NCI-H187 (cell line): ENCODE results near the gene PACRG.
"Not testable (repeated sequence)": the region's sequence is repeated elsewhere in the genome, so short reads cannot be mapped to it uniquely, and the experiment has no call there.

Experiments
- DNase-seq, 2 experiments: peaks; one replicate each; lab custom pipeline; 2025; lab: John Stamatoyannopoulos, UW

The PACRG gene

DNA sequence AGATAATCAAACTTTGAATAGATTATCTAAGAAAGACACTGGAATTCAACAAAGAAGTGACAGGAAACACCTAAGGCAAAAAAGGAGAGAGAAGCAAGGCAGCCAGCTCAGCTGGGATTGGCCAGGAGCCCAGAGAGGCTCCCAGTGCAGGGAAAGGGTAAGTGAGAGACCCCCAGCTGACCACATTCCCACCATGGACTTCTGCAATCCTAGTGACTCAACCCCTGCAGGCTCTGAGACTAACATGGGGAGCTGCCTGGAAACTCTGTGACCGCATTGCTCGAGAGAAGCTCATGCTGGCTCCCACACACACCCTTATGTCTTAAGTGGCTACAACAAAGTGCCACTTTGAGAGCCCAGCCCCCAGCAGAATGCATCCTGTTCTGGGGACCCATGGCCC lies 215.1 kb downstream of the PACRG start:
- DNase-seq = no peak

DNA sequence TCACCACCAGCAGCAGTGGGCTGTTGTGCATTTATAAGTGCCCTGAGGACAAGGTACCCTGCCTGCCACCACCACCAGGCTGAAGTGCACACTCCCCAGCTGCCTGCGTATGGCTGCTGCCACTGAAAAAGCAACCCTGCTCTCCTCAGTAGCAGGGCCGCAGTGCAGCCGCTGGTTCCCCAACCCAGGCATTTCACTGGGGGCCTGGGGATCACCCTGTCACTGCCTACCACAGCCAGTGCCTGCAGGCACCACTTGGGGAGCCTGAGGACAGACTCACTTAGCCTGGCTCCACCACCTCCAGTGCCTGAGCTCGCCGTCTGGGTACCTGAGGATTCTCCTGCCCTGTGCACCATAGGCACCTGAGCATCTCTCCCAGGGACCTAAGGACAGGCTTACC lies 215.6 kb downstream of the PACRG start:
- no peak for DNase-seq

DNA sequence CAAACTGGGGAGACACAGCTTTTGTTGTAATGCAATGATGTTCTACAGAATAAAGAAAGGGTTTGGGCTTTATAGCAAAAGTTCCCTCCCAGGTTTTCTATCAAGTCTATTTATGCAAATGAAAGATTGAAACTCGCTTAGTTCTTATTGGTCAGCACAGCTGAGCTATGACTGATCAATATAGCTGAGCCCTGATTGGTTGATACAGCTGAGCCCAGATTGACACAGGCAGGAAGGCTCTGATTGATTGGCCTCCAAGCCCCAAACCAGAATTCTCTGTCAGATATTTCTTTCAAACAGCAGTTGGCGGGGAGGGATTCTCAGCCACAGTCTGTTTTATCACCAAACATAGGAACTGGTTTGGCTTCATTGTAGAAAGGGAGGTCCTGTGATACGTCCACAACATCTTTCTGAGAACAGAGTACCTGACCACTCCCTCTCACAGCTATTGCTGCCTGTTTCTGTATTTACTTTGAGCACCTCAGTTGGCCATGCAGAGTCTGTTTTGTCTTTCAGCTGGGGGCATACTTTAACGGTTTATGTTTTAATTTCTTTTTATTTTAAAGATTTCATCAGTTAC lies 223.5 kb downstream of the PACRG start:
- DNase-seq = no peak

DNA sequence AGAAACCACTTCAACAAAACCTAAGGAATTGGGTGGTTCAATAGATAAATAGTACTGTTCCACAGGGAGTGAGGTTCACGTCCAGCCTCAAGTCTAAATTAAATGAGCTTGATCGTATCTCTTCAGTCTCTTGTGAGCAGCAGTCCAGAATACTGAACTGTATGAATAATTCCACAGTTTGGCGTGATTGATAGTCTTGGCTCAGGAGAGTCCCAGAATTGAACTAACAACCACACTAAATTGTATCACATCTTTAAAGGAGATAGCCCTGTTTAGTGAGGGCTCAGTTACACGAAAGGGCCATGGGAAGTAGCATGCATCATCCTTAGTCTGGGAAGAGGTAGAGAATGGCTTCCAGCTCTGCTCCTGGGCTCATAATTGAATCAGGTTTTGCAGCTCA lies 224.6 kb downstream of the PACRG start:
- DNase-seq = no peak

DNA sequence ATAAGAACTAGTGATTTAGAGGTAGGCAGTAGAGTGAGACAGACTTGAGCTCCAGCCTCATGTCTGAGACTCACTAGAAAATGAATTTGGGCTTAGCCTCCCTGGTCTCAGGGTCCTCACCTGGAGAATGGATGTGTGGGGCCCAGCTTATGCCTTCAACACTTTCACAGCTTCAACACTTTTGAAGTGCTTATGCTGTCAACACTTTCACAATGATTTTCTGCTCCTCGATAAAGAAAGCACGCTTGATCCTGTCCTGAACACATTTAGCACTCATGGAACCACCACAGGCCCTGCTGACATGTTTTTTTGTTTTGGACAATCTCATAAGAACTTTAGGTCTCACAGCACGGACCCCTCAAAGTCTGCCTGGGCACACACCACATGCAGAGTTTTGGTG lies 229.3 kb downstream of the PACRG start:
- DNase-seq = no peak

DNA sequence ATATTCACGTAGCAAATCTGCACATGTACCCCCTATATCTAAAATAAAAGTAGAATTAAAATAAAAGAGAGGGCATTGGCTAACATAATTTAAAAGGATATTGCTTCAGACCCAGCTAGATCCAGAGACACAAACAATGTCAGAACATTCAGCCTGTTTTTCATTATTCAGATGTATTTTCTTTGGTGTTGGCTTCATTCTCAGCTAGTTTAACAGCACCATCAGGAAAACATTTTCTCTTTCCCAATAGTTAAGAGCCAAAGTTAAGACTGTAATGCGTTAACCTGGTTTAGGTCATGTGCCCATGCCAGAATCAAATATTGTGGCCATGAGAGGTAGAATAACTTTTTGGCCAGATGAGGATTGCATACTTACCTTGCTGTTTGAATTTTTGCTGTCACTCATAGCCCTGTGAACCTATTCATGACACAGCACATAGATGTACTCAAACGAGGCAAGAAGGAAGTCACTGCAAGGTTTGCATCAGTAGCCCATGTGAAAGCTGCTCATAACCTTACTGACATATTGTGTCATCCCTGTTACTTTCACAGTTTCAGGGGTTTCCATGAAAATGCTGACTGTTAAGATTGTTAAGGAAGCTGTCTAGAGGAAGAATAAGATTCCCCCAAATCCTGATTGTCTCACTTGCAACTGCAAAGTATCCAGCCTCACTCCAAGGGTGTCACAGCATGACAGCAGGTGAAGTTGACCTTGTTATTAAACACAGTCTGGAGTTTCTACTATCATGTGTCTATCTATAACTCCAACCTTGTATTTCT lies 233.1 kb downstream of the PACRG start:
- no peak for DNase-seq

DNA sequence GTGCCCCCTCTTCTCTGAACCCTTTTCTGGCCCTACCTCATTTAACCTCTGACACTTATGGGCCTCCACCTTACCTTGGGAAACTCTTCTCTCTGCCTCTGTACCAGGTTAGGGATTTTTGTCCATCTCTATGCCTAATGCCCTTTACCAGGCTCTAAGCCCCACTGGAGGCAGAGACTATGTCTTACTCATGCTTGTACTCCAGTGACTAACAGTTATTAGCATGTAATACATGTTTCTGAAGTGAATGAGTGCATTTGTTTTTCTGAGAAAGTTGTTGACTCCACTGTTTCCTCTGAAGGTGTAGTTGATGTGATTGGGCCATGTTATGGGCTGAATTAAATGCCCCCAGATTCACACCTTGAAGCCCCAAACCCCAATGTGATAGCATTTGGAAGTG lies 234.3 kb downstream of the PACRG start:
- DNase-seq = no peak

DNA sequence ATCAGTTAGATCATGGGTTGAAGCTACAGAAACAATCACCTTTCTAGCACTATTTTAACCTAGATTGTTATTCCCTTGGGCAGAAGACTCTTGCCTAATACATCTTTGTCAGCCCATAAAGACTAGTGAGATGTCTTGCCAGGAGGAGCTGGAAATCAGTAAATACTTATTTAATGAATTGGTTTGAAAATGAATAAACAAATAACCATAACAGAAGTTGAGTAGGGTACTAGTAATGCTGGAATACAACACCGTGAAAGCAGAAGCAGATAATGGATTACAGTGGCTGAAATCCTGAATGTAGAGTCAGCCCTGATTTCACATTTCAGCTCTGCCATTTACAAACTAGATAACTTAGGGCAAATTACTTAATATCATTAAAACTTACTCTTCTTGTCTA lies 236.1 kb downstream of the PACRG start:
- no peak for DNase-seq

DNA sequence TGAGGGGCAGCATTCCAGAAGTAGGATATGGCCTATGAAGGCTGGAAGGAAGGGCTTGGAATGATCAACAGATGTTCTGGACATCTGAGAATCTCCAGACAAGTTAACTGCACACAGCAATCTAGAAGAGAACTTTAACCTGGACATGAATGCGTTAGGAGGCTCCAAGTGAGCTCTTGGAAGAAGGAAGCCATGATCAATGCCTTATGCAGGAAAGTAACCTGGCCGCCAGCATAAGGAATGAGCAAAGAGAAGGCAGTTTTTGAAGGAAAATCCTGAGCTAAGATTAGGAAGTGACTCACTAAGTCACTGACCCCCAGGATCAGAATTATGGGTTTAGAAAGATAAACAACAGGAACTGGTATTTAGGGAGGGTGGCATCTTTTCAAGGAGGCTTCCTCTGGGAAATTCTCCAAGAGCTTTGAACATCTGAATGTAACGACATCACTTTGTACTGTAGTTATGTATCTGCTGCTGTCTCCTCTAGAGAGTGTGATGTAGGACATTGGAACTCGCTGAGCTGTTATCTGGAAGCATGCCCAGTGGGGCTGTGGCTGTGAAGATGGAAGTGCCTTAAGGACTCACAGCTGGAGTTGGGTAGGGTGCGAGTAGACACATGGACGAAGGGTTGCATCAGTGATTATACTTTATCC lies 236.8 kb downstream of the PACRG start:
- DNase-seq = no peak

DNA sequence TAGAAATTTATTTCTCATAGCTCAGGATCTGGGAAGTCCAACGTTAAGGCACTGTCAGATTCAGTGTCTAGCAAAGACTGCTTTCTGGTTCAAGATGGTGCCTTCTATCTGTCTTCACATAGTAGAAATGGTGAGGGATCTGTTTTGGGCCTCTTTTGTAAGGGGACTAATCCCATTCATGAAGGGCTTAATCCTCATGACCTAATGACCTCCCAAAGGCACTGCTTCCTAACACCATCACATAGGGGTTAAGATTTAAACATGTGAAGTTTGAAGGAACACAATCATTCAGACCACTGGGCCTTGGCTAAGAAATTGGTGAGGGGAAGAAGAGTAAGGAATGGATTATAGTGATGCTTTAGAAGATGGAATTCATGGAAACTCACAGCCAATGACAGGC lies 237.6 kb downstream of the PACRG start:
- no peak for DNase-seq

DNA sequence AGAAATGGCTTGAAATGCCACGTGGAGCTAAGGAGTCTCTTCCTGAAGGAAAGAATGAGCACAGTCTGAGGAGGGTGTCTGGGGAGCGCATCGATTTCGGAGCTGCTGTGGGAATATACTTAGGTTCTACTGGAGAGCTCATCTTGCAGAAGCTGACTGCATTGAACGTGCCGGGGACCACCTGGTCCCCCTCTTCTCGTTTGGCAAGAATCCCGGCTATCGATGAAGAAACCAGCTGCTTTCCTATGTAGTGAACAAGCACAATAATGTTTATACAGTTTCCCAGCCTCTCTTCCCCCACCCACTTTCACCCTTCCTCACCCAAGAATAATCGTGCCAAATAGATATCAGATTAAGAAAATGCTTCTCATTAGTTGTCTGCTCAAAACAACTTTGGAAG lies 242.5 kb downstream of the PACRG start:
- no peak for DNase-seq

DNA sequence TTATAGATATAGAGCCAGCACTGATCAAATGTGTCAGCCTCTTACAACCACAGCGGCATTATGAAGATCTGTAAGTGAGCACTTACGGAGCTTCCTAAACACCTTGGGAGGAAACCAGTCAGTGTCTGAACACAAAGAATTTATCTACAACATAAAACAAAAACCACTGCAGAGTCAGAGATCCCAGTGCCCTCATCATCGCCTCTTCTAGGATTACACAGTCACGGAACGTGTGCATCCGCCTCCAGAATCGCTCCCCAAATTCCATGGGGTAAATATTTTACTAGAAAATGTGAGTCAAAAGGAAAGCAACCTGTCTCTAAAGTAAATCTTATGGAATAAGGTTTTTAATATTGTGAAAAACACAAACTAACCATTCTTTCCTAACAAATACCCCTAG lies 243.6 kb downstream of the PACRG start:
- no peak for DNase-seq

DNA sequence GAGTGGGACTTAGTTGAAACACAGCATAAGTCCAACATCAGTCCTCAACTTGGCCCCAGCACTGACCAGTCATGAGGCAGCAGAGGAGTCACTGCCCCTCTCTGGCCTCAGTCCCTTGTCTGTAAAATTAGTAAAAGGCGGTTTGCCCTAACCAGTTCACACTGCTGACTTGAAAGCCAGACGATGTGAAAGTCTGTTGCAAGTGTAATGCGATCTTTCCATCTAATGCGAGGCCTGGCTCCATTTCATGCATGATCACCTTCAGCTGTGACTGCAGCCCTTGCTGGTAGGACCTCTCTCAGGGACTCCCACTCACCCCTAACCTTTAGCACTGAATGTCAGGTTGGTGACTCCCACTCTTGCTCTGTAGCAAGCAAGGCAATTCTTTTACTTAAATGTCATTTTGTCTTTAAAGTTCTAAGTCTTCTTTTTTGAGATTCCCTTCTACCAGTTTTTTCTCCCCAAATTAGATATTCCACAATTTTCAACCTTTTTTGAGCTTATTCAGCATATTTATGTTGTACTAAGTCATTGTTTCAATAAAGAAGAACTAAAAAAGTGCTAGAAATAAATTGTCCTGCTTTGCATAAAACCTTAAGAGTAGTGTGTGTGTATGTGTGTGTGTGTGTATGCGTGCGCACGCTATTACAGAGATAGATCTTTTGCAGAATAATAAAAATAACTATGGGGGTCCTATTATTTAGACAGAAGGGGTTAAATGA lies 245.5 kb downstream of the PACRG start:
- DNase-seq = no peak

DNA sequence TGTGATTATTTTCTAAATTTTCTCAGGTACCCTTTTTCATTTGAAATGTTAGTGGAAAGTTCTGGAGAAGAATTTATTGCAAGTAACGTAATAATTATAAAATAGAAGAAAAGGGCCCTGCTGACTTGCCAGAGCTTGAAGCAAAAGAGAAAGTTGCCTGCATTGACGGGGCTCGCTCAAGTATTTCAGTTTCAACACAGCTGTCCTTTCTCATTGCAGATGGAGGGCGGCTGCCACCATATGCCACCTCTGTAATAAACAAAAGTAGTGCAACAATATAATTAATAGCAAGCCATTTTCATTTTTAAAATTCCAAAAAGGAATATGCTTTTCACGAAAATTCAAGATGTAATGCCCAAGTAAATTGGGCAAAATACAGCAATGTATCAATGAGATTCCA lies 246.2 kb downstream of the PACRG start:
- DNase-seq = no peak

DNA sequence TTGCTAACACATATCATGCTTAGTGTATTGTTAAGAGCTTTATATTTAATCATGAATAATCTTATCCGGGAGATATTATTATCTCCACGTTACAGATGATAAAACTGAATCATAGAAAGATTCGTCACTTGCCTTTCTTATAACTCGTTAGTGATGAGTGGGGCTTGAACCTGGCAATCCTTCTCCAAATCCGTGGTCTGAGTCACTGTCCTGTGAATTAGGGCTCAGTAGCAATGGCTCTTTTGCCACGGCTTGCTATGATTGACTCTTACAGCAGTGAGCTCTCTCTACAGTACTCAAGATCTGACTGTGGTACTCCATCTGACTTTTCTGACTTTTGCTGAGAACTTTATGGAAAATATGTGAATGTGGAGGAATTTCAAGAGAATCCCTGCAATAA lies 246.9 kb downstream of the PACRG start:
- DNase-seq = no peak

DNA sequence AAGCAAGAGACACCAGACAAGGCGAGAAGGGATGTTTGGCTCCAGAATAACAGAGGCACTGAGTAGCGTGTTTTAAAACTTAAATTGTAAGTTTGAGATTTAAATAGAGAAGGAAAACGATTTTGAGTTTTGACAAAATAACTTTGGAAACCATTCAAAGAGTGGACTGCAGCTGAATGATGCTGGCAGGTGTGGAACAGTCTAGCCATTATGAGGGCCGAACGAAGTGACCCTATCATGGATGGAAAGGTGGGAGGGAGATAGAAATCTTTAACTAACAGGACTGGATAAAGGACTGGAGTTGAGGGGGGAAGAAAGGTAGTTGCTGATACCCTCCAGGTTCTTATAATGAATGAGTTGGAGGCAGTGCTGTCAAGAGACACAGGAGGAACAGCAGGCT lies 248.4 kb downstream of the PACRG start:
- no peak for DNase-seq

DNA sequence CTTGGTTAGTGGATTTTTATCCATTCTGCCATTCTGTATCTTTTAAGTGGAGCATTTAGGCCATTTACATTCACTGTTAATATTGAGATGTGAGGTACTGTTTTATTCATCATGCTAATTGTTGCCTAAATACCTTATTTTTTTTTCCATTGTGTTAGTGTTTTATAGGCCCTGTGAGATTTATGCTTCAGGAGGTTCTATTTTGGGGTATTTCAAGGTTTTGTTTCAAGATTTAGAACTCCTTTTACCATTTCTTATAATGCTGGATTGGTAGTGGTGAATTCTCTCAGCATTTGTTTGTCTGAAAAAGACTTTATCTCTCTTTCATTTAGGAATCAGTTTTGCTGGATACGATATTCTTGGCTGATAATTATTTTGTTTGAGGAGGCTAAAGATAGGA lies 255.5 kb downstream of the PACRG start:
- not testable (repeated sequence) for DNase-seq

DNA sequence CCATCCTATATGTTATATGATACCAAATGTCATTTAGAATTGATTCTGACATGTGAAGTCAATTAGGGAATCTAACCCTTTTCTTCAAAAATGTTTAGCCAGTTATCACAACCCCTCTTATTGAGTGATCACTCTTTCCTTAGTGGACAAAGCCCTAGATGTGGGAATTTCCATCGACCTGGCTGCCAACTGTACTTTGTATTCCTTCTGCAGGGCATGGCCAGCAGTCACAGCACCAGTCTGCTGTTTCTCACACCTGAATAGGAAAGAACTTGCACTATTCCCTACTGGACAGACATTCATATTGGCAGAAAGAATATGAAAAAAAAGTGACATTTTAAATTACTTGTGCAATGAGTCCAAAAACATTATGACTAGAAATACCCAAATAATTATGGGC lies 271.0 kb downstream of the PACRG start:
- no peak for DNase-seq

DNA sequence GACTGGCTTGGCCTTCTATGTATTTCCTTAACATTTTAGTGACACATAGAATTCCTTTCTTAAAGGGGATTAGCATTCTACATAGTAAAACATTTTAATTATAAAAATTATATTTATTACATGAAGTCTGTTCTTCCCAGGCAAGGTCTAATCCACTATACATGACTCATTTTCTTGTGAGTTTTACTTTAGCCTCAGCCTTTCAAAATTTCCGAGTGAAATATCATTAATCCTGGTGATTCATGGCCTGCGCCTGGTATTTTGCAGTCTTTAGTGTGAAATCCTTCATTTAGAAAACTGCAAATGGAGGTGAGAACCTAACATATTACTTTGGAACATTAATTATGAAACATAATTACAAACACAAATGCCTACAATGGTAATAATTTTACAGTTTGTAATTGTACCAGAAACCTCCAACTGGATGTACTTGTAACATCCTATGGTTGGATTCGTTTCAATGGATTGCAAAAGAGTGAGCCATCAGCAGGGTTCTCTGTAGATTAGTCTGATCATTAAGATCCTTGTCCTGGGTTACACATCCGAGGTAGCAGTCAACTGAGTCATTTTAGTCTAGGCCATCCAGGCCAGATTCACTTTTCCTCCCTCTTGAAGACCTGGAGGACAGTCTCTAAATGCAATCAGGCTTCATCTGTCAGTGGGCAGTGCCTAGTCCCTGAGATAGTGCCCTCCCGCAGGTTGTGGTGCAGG lies 272.0 kb downstream of the PACRG start:
- no peak for DNase-seq

DNA sequence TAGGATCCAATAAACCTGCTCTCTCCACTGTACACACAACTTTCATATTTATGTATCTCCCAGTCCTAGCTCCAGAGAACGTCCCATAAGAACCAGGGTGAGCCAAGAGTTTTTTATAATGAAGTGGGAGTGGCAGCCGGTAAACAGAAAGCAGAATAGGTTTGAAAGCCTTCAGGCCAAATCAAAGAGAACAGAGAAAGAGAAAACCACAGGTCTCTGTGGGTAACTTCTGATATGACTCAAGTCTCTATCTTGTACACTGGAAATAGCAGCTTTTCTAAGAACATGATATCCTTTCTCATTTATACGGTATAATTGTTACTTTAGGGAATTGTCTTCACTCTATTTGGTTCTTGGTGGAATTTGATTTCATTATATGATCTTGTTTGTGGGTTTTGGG lies 273.6 kb downstream of the PACRG start:
- no peak for DNase-seq

DNA sequence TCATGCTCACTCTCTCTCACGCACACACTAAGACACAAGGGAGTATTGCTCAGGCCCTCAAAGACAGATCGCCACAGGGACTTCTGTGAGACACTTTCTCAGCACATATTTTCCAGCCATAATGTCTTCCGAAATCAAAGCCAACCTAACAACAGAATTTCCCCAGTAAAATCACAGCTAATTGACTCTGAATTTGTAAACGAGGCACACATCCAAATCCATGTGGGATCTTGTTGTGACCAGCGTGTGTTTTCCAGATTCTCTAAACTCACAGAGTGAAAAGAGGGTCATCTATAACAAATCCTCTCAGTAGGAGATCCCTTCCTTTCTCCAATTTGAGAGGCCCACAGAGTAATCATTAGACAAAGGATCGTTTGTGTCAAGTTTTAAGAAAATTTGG lies 280.4 kb downstream of the PACRG start:
- DNase-seq = no peak

DNA sequence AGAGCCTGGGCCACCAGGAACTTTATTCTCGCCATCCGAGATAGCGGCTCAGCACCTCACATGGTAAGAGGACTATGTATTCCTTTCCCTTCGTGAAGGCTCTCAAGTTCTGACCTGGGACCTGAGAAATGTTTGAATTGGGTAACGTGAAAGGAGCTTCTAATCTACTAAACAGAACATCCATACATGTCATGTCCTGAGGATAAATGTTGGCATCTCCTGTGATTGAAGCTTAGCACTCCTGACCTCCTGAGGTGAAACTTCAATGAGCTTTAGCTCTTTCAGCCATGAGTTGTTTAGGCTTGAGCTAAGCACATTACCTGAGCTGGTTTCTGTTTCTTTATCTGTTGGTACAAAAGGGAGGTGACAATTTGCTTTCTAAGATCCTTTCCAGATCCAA lies 280.9 kb downstream of the PACRG start:
- DNase-seq = no peak
